ENCODE data around the gene ACTG2.

DNA sequence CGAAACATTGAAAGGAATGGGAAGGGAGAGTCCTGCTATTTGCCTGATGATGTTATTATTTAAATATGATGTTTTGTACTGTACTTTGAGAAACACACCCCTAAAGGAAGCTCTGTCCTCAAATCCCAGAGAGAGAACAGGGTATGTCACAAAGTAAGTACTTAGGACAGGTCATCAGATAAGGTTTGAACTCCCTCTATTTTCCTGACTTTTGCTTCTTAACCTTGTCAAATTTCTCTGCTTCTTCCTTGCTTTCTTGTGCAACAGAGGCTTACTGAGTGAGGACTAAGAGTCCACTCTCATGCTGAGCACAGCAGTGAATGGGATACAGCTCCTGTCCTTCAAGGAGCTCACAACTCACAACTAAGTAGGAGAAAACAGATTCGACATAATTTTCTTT, 37.6 kb downstream of the ACTG2 start:
- TF ChIP-seq HDAC2 (IDR thresholded peaks at IDR 0.05) (no peak), POLR2AphosphoS5 (IDR thresholded peaks at IDR 0.05; ENCODE audit: low read length) (no peak), EP300 (IDR thresholded peaks at IDR 0.05; ENCODE audit: borderline replicate concordance in 1 of 2, control insufficient read depth in 1 of 2, low read depth in 2 of 2, low read length in 2 of 2) (no peak), ZNF384 (IDR thresholded peaks at IDR 0.05; ENCODE audit: borderline replicate concordance, low read depth, low read length) (no peak), POLR2A (IDR thresholded peaks at IDR 0.05; ENCODE audit: low read depth, low read length) (no peak), JUND (IDR thresholded peaks at IDR 0.05; ENCODE audit: low read depth, low read length) (no peak), RCOR1 (conservative IDR thresholded peaks at IDR 0.05; ENCODE audit: low read depth, low read length) (no peak), MTA3 (IDR thresholded peaks at IDR 0.05; ENCODE audit: borderline replicate concordance, low read length) (no peak), EZH2 (IDR thresholded peaks at IDR 0.05; ENCODE audit: borderline replicate concordance, control insufficient read depth, low read depth, low read length) (no peak), JUNB (IDR thresholded peaks at IDR 0.05) (no peak), SMC3 (IDR thresholded peaks at IDR 0.05; ENCODE audit: borderline replicate concordance, low read length) (no peak)
- TF ChIP-seq, protein P1, sequence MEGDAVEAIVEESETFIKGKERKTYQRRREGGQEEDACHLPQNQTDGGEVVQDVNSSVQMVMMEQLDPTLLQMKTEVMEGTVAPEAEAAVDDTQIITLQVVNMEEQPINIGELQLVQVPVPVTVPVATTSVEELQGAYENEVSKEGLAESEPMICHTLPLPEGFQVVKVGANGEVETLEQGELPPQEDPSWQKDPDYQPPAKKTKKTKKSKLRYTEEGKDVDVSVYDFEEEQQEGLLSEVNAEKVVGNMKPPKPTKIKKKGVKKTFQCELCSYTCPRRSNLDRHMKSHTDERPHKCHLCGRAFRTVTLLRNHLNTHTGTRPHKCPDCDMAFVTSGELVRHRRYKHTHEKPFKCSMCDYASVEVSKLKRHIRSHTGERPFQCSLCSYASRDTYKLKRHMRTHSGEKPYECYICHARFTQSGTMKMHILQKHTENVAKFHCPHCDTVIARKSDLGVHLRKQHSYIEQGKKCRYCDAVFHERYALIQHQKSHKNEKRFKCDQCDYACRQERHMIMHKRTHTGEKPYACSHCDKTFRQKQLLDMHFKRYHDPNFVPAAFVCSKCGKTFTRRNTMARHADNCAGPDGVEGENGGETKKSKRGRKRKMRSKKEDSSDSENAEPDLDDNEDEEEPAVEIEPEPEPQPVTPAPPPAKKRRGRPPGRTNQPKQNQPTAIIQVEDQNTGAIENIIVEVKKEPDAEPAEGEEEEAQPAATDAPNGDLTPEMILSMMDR (IDR thresholded peaks at IDR 0.05 in 2 of 3, conservative IDR thresholded peaks at IDR 0.05 in 1 of 3; ENCODE audit: control insufficient read depth in 2 of 3, extremely low read depth in 1 of 3, insufficient read depth in 1 of 3, low read depth in 3 of 3, low read length in 3 of 3) = no peak
- TF ChIP-seq, protein P2, sequence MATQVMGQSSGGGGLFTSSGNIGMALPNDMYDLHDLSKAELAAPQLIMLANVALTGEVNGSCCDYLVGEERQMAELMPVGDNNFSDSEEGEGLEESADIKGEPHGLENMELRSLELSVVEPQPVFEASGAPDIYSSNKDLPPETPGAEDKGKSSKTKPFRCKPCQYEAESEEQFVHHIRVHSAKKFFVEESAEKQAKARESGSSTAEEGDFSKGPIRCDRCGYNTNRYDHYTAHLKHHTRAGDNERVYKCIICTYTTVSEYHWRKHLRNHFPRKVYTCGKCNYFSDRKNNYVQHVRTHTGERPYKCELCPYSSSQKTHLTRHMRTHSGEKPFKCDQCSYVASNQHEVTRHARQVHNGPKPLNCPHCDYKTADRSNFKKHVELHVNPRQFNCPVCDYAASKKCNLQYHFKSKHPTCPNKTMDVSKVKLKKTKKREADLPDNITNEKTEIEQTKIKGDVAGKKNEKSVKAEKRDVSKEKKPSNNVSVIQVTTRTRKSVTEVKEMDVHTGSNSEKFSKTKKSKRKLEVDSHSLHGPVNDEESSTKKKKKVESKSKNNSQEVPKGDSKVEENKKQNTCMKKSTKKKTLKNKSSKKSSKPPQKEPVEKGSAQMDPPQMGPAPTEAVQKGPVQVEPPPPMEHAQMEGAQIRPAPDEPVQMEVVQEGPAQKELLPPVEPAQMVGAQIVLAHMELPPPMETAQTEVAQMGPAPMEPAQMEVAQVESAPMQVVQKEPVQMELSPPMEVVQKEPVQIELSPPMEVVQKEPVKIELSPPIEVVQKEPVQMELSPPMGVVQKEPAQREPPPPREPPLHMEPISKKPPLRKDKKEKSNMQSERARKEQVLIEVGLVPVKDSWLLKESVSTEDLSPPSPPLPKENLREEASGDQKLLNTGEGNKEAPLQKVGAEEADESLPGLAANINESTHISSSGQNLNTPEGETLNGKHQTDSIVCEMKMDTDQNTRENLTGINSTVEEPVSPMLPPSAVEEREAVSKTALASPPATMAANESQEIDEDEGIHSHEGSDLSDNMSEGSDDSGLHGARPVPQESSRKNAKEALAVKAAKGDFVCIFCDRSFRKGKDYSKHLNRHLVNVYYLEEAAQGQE (IDR thresholded peaks at IDR 0.05; ENCODE audit: low read depth, low read length) = no peak
